GM19239 (cell line): ENCODE measurements around the gene COL8A2.
A peak's percentile ranks its signal among the peaks of the same experiment; 100 is the strongest.

ENCODE experiments used
- DNase-seq: peaks from one replicate; pipeline ENCODE4 v3.0.0; 2011; ENCODE audit warnings: low spot score; ENCODE audit not compliant: insufficient read length
- FAIRE-seq: peaks from 2 replicates; lab custom pipeline; 2011; peaks lifted over from hg19 to GRCh38; lab: Jason Lieb, UNC

COL8A2 gene

GRCh38 chr1:36116901-36117300 lies 8.1 kb downstream of the COL8A2 start:
- no peak for DNase-seq
- no peak for FAIRE-seq

- no peak for DNase-seq
- no peak for FAIRE-seq
Observed at GRCh38 chr1:36115931-36116330, 9.1 kb downstream of the COL8A2 start.

GRCh38 chr1:36115200-36115669 lies 9.8 kb downstream of the COL8A2 start:
- no peak for DNase-seq
- FAIRE-seq, result no peak

- DNase-seq (no peak), FAIRE-seq (no peak)
Observed at GRCh38 chr1:36114371-36114770, 10.7 kb downstream of the COL8A2 start.

- FAIRE-seq, result no peak
Observed at GRCh38 chr1:36112823-36113222, 12.2 kb downstream of the COL8A2 start.

GRCh38 chr1:36111151-36111550 lies 13.9 kb downstream of the COL8A2 start:
- FAIRE-seq, result no peak

More at GRCh38 chr1:36112823-36113222, 12.2 kb downstream of the COL8A2 start:
- no peak for DNase-seq

GRCh38 chr1:36109041-36109679 lies 15.9 kb downstream of the COL8A2 start:
- DNase-seq, result no peak

More at GRCh38 chr1:36111151-36111550, 13.9 kb downstream of the COL8A2 start:
- no peak for DNase-seq

GRCh38 chr1:36108314-36108713 lies 16.7 kb downstream of the COL8A2 start:
- FAIRE-seq, result no peak

More at GRCh38 chr1:36109041-36109679, 15.9 kb downstream of the COL8A2 start:
- no peak for FAIRE-seq

GRCh38 chr1:36107394-36107793 lies 17.6 kb downstream of the COL8A2 start:
- DNase-seq, result no peak
- no peak for FAIRE-seq

More at GRCh38 chr1:36108314-36108713, 16.7 kb downstream of the COL8A2 start:
- no peak for DNase-seq

GRCh38 chr1:36106269-36106668 lies 18.8 kb downstream of the COL8A2 start:
- DNase-seq (no peak), FAIRE-seq (no peak)

- FAIRE-seq, result no peak
- no peak for DNase-seq
Observed at GRCh38 chr1:36101546-36101945, 23.5 kb downstream of the COL8A2 start.

- FAIRE-seq (no peak), DNase-seq (no peak)
Observed at GRCh38 chr1:36100376-36100775, 24.6 kb downstream of the COL8A2 start.

- FAIRE-seq (peak; percentile 94), DNase-seq (peak; percentile 90)
Observed at GRCh38 chr1:36099681-36100341, 25.2 kb downstream of the COL8A2 start.

GRCh38 chr1:36098650-36099365 lies 26.2 kb downstream of the COL8A2 start:
- DNase-seq (no peak), FAIRE-seq (no peak)

- DNase-seq, result no peak
- no peak for FAIRE-seq
Observed at GRCh38 chr1:36097693-36098585, 27.1 kb downstream of the COL8A2 start.

GRCh38 chr1:36096500-36097432 lies 28.3 kb downstream of the COL8A2 start:
- DNase-seq, result no peak
- no peak for FAIRE-seq

- FAIRE-seq, result no peak
- DNase-seq, result no peak
Observed at GRCh38 chr1:36095760-36096405, 29.1 kb downstream of the COL8A2 start.

- DNase-seq, result no peak
- FAIRE-seq, result no peak
Observed at GRCh38 chr1:36094621-36095061, 30.4 kb downstream of the COL8A2 start.
